GM19328 (cell line): ENCODE measurements around the gene RFX7.

Source experiments
- ATAC-seq: cut with Tn5 transposase; IDR thresholded peaks from one replicate; pipeline ENCODE4 v1.9.1; 2021; ENCODE audit warnings: mild to moderate bottlenecking, moderate library complexity; ENCODE audit not compliant: unreplicated experiment

RFX7 gene

GRCh38 chr15:56052395-56053045 lies 191.2 kb downstream of the RFX7 start:
- ATAC-seq = no peak

- ATAC-seq = no peak
These were observed 192.0 kb downstream of the RFX7 start for GRCh38 chr15:56051676-56052075.

- no peak for ATAC-seq
These were observed 194.1 kb downstream of the RFX7 start for GRCh38 chr15:56049577-56049976.

- ATAC-seq = no peak
These were observed 196.3 kb downstream of the RFX7 start for GRCh38 chr15:56047354-56047753.

GRCh38 chr15:56045068-56045748 lies 198.5 kb downstream of the RFX7 start:
- no peak for ATAC-seq

GRCh38 chr15:56042982-56043980 lies 200.4 kb downstream of the RFX7 start:
- no peak for ATAC-seq

- no peak for ATAC-seq
These were observed 201.2 kb downstream of the RFX7 start for GRCh38 chr15:56042498-56042897.

GRCh38 chr15:56042031-56042430 lies 201.6 kb downstream of the RFX7 start:
- no peak for ATAC-seq

GRCh38 chr15:56040081-56041035 lies 203.3 kb downstream of the RFX7 start:
- no peak for ATAC-seq

- ATAC-seq = no peak
These were observed 205.0 kb downstream of the RFX7 start for GRCh38 chr15:56038707-56039106.

GRCh38 chr15:56038015-56038414 lies 205.7 kb downstream of the RFX7 start:
- no peak for ATAC-seq
